ENCODE measurements around the gene UBE2N. TPM values are rescaled to one million over a fixed set of nuclear protein-coding genes. Genes with fewer than 3 reads are reported as not detected.

Gene UBE2N
- polyA plus RNA-seq, 1 experiment = 159 TPM

GRCh38 chr12:93459097-93459496 lies 17.4 kb upstream of the UBE2N start:
- POLR2A ChIA-PET = no interaction called here
- Histone ChIP-seq H3K27me3 (ENCODE audit: control insufficient read depth, insufficient read depth, low read length) (no peaks in the 10 kb centered on the region), H3K27ac (ENCODE audit: low read depth, low read length) (no peak overlapping the region), H3K4me3 (ENCODE audit: low read depth, low read length) (no peak overlapping the region), H3K9me3 (ENCODE audit: control insufficient read depth, insufficient read depth, low read length) (no peaks in the 10 kb centered on the region)
- CTCF ChIA-PET = interaction anchor here (0.7 kb wide), 1 partner anchor 472 kb away, joined by 3 read pairs; no protein-coding TSS in a partner anchor
- DNase-seq (ENCODE audit: low read depth, low spot score) = no peak
- TF ChIP-seq CTCF (IDR thresholded peaks at IDR 0.05; ENCODE audit: low read depth, low read length) = no peak

- POLR2A ChIA-PET = no interaction called here
- no peak for DNase-seq (ENCODE audit: low read depth, low spot score)
These were observed 14.3 kb upstream of the UBE2N start for GRCh38 chr12:93456077-93456476.

GRCh38 chr12:93453633-93454032 lies 11.9 kb upstream of the UBE2N start:
- no peaks in the 10 kb centered on the region for H3K27me3 ChIP-seq (ENCODE audit: control insufficient read depth, insufficient read depth, low read length)
- H3K9me3 ChIP-seq (ENCODE audit: control insufficient read depth, insufficient read depth, low read length) = no peaks in the 10 kb centered on the region
- no peak overlapping the region for H3K4me3 ChIP-seq (ENCODE audit: low read depth, low read length)
- ChIA-PET CTCF (no interaction called here), POLR2A (no interaction called here)
- DNase-seq (ENCODE audit: low read depth, low spot score) = no peak
- no peak overlapping the region for H3K27ac ChIP-seq (ENCODE audit: low read depth, low read length)
- no peak for TF ChIP-seq CTCF (IDR thresholded peaks at IDR 0.05; ENCODE audit: low read depth, low read length)

More at GRCh38 chr12:93456077-93456476, 14.3 kb upstream of the UBE2N start:
- Histone ChIP-seq H3K9me3 (ENCODE audit: control insufficient read depth, insufficient read depth, low read length) (no peaks in the 10 kb centered on the region), H3K27me3 (ENCODE audit: control insufficient read depth, insufficient read depth, low read length) (no peaks in the 10 kb centered on the region), H3K4me3 (ENCODE audit: low read depth, low read length) (no peak overlapping the region), H3K27ac (ENCODE audit: low read depth, low read length) (no peak overlapping the region)
- CTCF ChIA-PET = no interaction called here
- no peak for TF ChIP-seq CTCF (IDR thresholded peaks at IDR 0.05; ENCODE audit: low read depth, low read length)

GRCh38 chr12:93451423-93452158 lies 9.8 kb upstream of the UBE2N start:
- ChIA-PET CTCF (interaction anchor here (0.7 kb wide), 1 partner anchor 464 kb away, joined by 5 read pairs; no protein-coding TSS in a partner anchor), POLR2A (interaction anchor here (0.6 kb wide), 1 partner anchor 10 kb away, joined by 3 read pairs; no protein-coding TSS in a partner anchor)
- no peaks in the 10 kb centered on the region for H3K9me3 ChIP-seq (ENCODE audit: control insufficient read depth, insufficient read depth, low read length)

More at GRCh38 chr12:93451423-93452158, 9.8 kb upstream of the UBE2N start:
- no peak for DNase-seq (ENCODE audit: low read depth, low spot score)
- Histone ChIP-seq H3K27ac (ENCODE audit: low read depth, low read length) (no peak overlapping the region), H3K27me3 (ENCODE audit: control insufficient read depth, insufficient read depth, low read length) (no peaks in the 10 kb centered on the region), H3K4me3 (ENCODE audit: low read depth, low read length) (no peak overlapping the region)
- TF ChIP-seq CTCF (IDR thresholded peaks at IDR 0.05; ENCODE audit: low read depth, low read length) = no peak
